Esophagus muscularis mucosa (tissue), 4 donors: ENCODE data around the gene LIMS1.

ENCODE experiments used
- CTCF ChIP-seq, 3 experiments: fragments of 200-600 bp in 2 of 3; fragments of 450-650 bp in 1 of 3; sonication (generic) in 2 of 3; IDR thresholded peaks; one replicate each; pipeline ENCODE4 v1.5.1; 2017 to 2019; ENCODE audit warnings: antibody characterized with exemption in 3 of 3, mild to moderate bottlenecking in 2 of 3, moderate library complexity in 1 of 3
- EP300 ChIP-seq: sonication (generic); formaldehyde crosslinking; IDR thresholded peaks from one replicate; pipeline ENCODE4 v1.6.1; 2017; ENCODE audit warnings: antibody characterized with exemption
- POLR2A ChIP-seq: fragments of 450-650 bp; IDR thresholded peaks from one replicate; pipeline ENCODE4 v1.6.1; 2017; ENCODE audit warnings: antibody characterized with exemption, moderate library complexity, mild to moderate bottlenecking, low read depth

DNA sequence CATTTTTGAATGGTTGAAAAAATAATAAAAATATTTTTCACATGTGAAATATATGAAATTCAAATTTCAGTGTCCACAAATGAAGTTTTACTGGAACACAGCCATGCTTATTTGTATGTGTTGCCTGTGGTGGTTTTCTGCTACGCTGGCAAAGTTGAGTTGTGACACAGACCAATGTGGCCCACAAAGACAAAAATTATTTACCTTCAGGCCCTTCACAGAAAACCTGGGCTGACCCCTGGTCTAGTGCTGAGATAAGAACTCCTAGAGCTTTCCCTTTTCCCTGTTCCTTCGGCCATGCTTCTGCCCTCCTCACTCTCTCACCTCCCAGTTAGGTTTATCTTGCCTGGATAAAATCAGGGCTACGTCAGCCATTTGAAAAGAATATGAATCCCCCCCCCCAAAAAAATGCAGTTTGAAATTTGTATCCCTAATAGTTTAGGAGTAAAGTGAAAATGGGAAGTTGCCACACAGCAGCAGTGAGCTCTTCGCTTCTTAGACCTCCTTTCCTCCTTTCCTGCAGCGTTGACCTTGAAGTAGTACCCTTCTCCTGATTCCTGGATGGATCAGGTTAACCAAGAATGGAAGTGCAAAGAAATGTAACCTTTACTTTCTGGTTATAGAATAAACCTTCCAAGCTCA, 91.0 kb downstream of the LIMS1 start:
- TF ChIP-seq EP300 (no peak), POLR2A (no peak), CTCF (IDR thresholded peaks at IDR 0.05) (no peak)
